ENCODE data around the gene MATN4. TPM values are rescaled to one million over a fixed set of nuclear protein-coding genes. Genes with fewer than 3 reads are reported as not detected.

The MATN4 gene
- total RNA-seq, 1 experiment from 2014 or later, result 0.14 TPM

Other genes with a start within 250 kb of the MATN4 start
- 0.18 and 0.59 TPM in 2 replicates for gene KCNS1, start 207.2 kb downstream of the MATN4 start, total RNA-seq (2014; rRNA removed; shearing (Covaris generic))
- gene WFDC5, start 193.1 kb downstream of the MATN4 start, total RNA-seq (2014; rRNA removed; shearing (Covaris generic)), result not detected in 2 replicates
- not detected in 2 replicates for gene WFDC12, start 183.8 kb downstream of the MATN4 start, total RNA-seq (2014; rRNA removed; shearing (Covaris generic))
- not detected in 2 replicates for gene PI3, start 133.4 kb downstream of the MATN4 start, total RNA-seq (2014; rRNA removed; shearing (Covaris generic))
- gene SEMG1, start 101.3 kb downstream of the MATN4 start, total RNA-seq (2014; rRNA removed; shearing (Covaris generic)), result 0.31 and 0.81 TPM in 2 replicates
- gene SEMG2, start 86.9 kb downstream of the MATN4 start, total RNA-seq (2014; rRNA removed; shearing (Covaris generic)), result not detected in 2 replicates
- not detected in 2 replicates for gene SLPI, start 53.7 kb downstream of the MATN4 start, total RNA-seq (2014; rRNA removed; shearing (Covaris generic))
- gene RBPJL, start 1.5 kb downstream of the MATN4 start, total RNA-seq (2014; rRNA removed; shearing (Covaris generic)), result not detected in 2 replicates
- gene SDC4, start 40.1 kb upstream of the MATN4 start, total RNA-seq (2014; rRNA removed; shearing (Covaris generic)), result 47.3 and 56.1 TPM in 2 replicates
- 11.8 and 22.8 TPM in 2 replicates for gene SYS1, start 54.9 kb upstream of the MATN4 start, total RNA-seq (2014; rRNA removed; shearing (Covaris generic))
- not detected in 2 replicates for gene TP53TG5, start 70.0 kb upstream of the MATN4 start, total RNA-seq (2014; rRNA removed; shearing (Covaris generic))
- 12.5 and 23.4 TPM in 2 replicates for gene DBNDD2, start 100.0 kb upstream of the MATN4 start, total RNA-seq (2014; rRNA removed; shearing (Covaris generic))
- gene PIGT, start 107.8 kb upstream of the MATN4 start, total RNA-seq (2014; rRNA removed; shearing (Covaris generic)), result 67.9 and 70.5 TPM in 2 replicates
- 10.0 and 16.5 TPM in 2 replicates for gene WFDC2, start 161.5 kb upstream of the MATN4 start, total RNA-seq (2014; rRNA removed; shearing (Covaris generic))
- gene SPINT3, start 207.3 kb upstream of the MATN4 start, total RNA-seq (2014; rRNA removed; shearing (Covaris generic)), result not detected in 2 replicates
- not detected in 2 replicates for gene WFDC6, start 231.2 kb upstream of the MATN4 start, total RNA-seq (2014; rRNA removed; shearing (Covaris generic))
- 0.03 TPM in 1 of 2 replicates, not detected in the other for gene EPPIN, start 239.1 kb upstream of the MATN4 start, total RNA-seq (2014; rRNA removed; shearing (Covaris generic))